ENCODE results near the gene TP63.

Gene TP63

DNA sequence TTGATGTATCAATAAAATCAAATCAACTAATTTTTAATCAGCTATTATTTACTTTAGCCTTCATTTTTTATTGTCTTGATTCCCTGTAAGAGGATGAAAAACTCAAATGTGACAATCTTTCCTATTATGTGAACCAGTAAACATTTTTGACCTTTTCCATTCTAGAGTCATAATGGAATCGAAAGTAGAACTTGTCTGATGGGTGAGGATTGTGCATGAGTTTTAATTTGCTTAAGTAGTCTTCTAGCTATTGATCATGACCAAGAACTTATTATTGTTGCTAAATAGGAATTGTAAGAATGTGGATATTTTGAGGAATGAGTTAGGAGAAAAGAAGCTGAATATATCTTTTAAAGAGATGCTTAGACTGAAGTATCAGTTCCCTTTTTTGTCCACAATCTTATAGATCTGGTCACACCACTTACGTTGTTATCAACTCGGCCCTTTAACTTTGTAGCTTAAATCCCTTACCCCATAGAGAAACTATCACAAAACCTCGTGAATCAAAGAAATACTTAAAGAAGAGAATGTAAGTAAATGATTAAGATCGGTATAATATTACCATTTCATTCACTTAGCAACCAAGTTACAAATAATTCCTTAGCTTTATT lies 147.3 kb downstream of the TP63 start:
- no peak overlapping the region for H3K4me3 ChIP-seq (ENCODE audit: low read length)
- no peak for TF ChIP-seq ZNF274 (IDR thresholded peaks at IDR 0.05; ENCODE audit: low read depth, low read length)

DNA sequence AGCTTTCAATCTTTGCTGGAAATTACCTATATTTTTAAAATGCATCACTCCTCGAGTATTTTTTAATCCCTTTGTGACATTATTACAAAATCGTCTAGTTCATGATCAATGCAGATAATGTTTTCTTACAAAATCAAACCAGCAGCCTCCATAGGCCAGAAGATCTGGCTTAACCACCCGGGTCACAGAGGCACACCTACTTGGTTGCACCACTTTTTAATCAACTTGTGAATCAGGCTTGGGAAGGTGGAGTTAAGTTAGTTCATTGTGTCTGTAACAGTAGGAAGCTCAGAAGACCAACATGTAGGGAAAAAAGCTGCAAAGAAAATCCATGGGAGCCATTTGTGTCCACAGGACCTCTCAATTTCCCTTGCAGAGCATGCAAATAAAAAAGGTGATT lies 148.0 kb downstream of the TP63 start:
- H3K4me3 ChIP-seq (ENCODE audit: low read length): no peak overlapping the region
- TF ChIP-seq ZNF274 (IDR thresholded peaks at IDR 0.05; ENCODE audit: low read depth, low read length): no peak

- no peak for TF ChIP-seq ZNF274 (IDR thresholded peaks at IDR 0.05; ENCODE audit: low read depth, low read length)
- no peak overlapping the region for H3K4me3 ChIP-seq (ENCODE audit: low read length)
These were observed 149.5 kb downstream of the TP63 start for GRCh38 chr3:189780546-189781270.

- no peak for TF ChIP-seq ZNF274 (IDR thresholded peaks at IDR 0.05; ENCODE audit: low read depth, low read length)
- no peak overlapping the region for H3K4me3 ChIP-seq (ENCODE audit: low read length)
These were observed 150.2 kb downstream of the TP63 start for GRCh38 chr3:189781415-189781814.

DNA sequence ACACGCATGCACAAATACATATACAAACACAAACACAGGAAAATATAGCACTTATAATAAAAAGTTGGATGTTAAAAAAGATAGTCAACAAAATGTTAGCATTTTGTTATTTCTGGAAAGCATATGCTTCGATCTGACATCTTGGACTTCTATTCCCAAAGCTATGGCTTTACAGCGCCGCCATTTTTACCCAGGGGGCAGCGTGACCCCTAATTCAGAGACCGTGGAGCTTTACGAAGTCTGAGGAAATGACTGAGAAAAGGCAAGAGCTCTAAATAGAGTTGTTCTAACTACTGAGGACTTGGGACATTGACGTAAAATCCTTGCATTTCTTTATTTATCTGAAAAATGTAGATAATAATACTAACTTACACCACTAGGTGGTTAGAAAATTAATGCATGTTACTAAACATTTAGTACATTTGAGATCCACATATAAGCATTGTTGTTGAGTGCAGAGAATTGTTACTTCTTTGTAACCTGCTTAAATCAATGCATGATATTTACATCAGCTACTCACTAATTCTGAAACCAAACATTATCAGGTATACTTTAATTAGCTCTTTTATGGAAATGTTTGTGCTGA lies 155.4 kb downstream of the TP63 start:
- no peak overlapping the region for H3K4me3 ChIP-seq (ENCODE audit: low read length)
- no peak for TF ChIP-seq ZNF274 (IDR thresholded peaks at IDR 0.05; ENCODE audit: low read depth, low read length)

- no peak overlapping the region for H3K4me3 ChIP-seq (ENCODE audit: low read length)
- no peak for TF ChIP-seq ZNF274 (IDR thresholded peaks at IDR 0.05; ENCODE audit: low read depth, low read length)
These were observed 156.0 kb downstream of the TP63 start for GRCh38 chr3:189787191-189787590.

- TF ChIP-seq ZNF274 (IDR thresholded peaks at IDR 0.05; ENCODE audit: low read depth, low read length): no peak
- H3K4me3 ChIP-seq (ENCODE audit: low read length): no peak overlapping the region
These were observed 156.4 kb downstream of the TP63 start for GRCh38 chr3:189787632-189788031.

DNA sequence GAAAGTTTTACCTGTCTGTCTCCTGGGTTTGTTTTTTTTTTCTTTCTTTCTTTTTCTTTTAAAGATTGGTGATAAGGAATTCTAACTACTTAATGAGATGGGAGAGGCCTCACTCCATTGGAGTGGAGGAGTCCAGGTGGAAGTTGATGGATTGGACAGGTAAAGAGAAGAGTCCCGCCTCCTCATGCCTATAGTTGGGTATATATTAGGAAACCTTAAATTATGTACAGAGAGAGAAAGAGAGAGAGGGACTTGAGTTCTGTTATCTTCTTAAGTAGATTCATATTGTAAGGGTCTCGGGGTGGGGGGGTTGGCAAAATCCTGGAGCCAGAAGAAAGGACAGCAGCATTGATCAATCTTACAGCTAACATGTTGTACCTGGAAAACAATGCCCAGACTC lies 158.2 kb downstream of the TP63 start:
- TF ChIP-seq ZNF274 (IDR thresholded peaks at IDR 0.05; ENCODE audit: low read depth, low read length): no peak
- H3K4me3 ChIP-seq (ENCODE audit: low read length): no peak overlapping the region

DNA sequence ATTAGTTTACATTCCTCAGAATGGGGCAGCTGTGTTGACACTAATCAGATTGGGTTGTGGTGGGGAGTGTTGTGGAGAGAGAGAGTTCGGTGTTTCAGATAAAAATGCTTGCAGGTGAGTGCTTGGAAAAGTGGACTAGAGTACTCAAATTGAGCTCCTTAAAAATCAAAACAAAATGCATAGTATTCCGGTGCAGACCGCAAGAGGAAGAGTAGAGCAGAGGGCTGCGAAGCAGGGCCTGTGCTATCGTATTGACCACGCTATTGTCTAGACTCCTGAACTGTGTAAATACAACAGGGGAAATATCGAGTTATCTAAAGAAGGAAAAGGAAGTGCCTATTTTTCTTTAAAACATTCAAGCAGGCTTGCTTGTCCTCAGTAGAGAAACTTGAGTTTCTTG lies 159.5 kb downstream of the TP63 start:
- no peak for TF ChIP-seq ZNF274 (IDR thresholded peaks at IDR 0.05; ENCODE audit: low read depth, low read length)
- H3K4me3 ChIP-seq (ENCODE audit: low read length): no peak overlapping the region

GRCh38 chr3:189792046-189792929 lies 161.1 kb downstream of the TP63 start:
- H3K4me3 ChIP-seq (ENCODE audit: low read length): no peak overlapping the region
- no peak for TF ChIP-seq ZNF274 (IDR thresholded peaks at IDR 0.05; ENCODE audit: low read depth, low read length)

DNA sequence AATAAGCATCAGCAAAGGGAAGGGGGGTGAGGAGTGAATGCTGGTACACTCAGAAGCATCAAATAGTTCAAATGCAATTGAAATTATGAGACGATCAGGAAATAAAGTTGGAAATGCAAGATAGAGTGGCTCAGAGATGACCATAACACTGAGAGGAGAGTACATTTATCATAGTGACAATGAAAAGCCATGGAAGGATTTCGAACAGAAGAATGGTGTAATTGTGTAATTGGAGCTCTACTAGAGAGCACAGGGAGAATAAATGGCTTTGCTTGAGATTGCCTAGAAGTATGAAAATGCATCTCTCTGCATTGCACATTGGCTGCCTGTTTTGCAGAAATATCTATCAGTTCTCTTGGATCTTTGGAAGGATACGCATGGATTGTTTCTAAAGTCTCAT lies 163.3 kb downstream of the TP63 start:
- no peak overlapping the region for H3K4me3 ChIP-seq (ENCODE audit: low read length)
- no peak for TF ChIP-seq ZNF274 (IDR thresholded peaks at IDR 0.05; ENCODE audit: low read depth, low read length)

GRCh38 chr3:189797103-189797750 lies 166.0 kb downstream of the TP63 start:
- H3K4me3 ChIP-seq (ENCODE audit: low read length): no peak overlapping the region
- no peak for TF ChIP-seq ZNF274 (IDR thresholded peaks at IDR 0.05; ENCODE audit: low read depth, low read length)

GRCh38 chr3:189799366-189799765 lies 168.2 kb downstream of the TP63 start:
- no peak for TF ChIP-seq ZNF274 (IDR thresholded peaks at IDR 0.05; ENCODE audit: low read depth, low read length)
- H3K4me3 ChIP-seq (ENCODE audit: low read length): no peak overlapping the region

DNA sequence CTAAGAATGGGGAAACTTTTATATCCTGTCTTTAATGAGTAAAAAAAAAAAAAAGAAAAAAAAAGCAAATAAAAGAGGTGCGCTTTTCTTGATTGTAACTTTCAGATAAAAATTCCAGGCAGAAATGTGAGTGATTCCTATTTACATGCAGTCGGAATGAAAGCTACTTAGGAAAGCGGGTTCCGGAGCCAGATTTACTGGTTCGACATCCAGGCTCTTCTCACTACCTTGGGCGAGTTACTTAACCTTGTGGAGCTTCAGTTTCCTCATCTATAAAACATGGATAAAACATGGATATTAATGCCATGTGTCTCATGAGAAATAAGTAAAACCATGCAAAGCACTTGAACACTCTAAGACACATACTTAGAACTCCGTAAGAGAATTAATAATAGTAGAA lies 169.2 kb downstream of the TP63 start:
- no peak overlapping the region for H3K4me3 ChIP-seq (ENCODE audit: low read length)
- no peak for TF ChIP-seq ZNF274 (IDR thresholded peaks at IDR 0.05; ENCODE audit: low read depth, low read length)

Measured in GM08714 (cell line).